GM12892 (cell line): Measurements from ENCODE around the gene PABPN1L.

Experiments
- POLR2A ChIP-seq: IDR thresholded peaks from 2 replicates; pipeline ENCODE4 v1.6.1; 2011; ENCODE audit warnings: low read depth, low read length, control low read depth
- POLR2AphosphoS5 ChIP-seq: IDR thresholded peaks from 2 replicates; pipeline ENCODE4 v1.6.1; 2011; ENCODE audit warnings: low read depth, low read length, control low read depth

GRCh38 chr16:88831838-88832237 is 34.6 kb downstream of the PABPN1L start:
- TF ChIP-seq POLR2A: no peak
- TF ChIP-seq POLR2AphosphoS5: no peak
